GM19324 (cell line): Measurements from ENCODE around the gene CIRBP.
A peak's percentile ranks its signal among the peaks of the same experiment; 100 is the strongest.

Source experiments
- ATAC-seq: cut with Tn5 transposase; IDR thresholded peaks from one replicate; pipeline ENCODE4 v1.9.1; 2021; ENCODE audit warnings: mild to moderate bottlenecking, moderate library complexity; ENCODE audit not compliant: unreplicated experiment, low FRiP score

The CIRBP gene

DNA sequence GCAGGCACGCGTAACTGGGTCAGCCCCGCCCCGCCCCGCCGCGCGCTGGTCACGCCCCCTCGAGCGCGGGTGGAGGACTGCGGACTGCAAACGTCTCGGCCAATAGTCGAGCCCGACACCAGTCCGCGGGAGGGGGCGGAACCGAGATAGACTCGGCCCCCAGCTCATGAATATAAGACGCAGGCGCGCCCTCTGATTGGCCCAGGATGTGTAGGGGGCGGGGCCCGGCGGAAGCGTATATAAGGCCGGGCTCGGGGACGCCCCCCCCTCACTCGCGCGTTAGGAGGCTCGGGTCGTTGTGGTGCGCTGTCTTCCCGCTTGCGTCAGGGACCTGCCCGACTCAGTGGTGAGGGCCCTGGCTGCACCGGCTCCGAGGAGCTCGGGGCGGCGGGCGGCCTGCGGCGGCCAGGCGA is at the start of gene CIRBP:
CIRBP (plus strand) TSS at position 268 of the 413 bp plus-strand sequence. CDS start 1,602 bp downstream, outside the sequence.
- ATAC-seq = peak; percentile 57

- ATAC-seq = no peak
Observed at GRCh38 chr19:1219786-1220476, 49.2 kb upstream of the CIRBP start.

DNA sequence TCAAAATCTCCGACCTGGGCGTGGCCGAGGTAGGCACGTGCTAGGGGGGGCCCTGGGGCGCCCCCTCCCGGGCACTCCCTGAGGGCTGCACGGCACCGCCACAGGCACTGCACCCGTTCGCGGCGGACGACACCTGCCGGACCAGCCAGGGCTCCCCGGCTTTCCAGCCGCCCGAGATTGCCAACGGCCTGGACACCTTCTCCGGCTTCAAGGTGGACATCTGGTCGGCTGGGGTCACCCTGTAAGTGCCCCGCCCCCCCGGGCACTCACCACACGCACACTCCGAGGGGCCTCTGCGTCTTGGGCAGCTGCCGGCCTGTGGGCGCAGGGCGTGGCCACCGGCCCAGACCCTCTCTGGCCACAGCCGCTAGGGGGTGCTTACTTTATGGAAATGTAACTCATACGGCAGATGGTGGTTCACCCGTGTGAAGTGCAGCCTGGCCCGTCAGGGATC is 48.6 kb upstream of the CIRBP start:
- no peak for ATAC-seq

DNA sequence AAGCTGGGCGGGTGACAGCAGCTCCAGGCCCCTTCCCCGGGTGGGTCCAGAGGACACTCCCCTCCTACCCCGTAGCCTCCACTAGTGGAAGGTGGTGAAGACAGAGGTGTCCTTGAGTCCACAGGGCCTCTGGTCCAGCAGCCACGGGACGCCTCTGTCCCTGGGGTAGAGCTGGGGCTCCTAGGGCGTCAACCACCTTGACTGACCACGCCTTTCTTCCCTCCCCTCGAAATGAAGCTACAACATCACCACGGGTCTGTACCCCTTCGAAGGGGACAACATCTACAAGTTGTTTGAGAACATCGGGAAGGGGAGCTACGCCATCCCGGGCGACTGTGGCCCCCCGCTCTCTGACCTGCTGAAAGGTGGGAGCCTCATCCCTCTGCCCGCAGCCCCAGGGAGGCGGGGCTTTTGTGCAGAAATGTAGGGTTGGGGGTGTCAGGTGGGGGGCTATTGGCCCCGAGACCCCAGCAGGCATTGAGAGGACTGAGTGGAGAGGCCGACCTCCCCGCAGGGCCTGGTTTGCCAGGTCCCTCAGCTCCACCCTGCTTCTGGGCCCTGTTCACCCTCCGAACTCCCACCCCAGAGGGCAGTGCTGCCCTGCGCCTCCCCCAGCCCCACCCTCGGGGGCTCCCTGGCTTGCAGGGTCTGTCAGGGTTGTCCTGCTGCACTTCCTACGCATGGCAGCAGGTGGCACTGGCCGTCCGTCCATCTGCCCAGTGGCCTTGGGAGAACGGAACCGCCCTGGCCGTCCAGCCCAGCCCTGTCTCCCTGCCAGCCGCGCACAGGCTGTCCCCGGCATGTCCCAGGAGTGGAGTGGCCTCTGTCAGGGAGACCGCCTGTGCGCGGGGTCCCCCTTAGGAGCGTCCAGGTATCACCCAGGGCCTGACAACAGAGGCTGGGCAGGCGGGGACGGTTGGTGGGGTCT is 47.9 kb upstream of the CIRBP start:
- ATAC-seq = no peak

GRCh38 chr19:1221904-1222255 is 47.3 kb upstream of the CIRBP start:
- ATAC-seq = no peak

DNA sequence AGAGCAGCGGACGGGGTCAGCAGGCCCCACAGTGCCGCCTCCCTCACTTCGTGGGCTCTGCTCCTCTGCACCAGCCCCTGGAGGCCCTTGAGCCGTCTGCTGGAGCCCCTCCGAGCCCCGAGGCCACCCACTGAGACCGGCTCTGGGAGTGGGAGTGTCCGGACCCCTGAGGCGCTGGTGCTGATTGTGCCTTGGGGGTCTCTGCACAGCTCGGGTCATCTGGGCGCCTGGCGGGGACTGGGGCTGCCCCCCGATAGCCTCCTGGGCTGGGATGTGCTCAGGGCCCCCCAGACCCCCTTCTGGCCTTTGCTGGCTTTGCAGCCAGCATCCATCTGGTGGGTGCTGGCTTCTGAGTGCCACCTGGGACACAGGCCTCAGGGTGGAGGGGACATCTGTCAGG is 46.7 kb upstream of the CIRBP start:
- ATAC-seq = no peak

GRCh38 chr19:1223018-1223855 is 45.9 kb upstream of the CIRBP start:
- no peak for ATAC-seq

GRCh38 chr19:1224047-1224825 is 44.9 kb upstream of the CIRBP start:
- ATAC-seq = no peak

DNA sequence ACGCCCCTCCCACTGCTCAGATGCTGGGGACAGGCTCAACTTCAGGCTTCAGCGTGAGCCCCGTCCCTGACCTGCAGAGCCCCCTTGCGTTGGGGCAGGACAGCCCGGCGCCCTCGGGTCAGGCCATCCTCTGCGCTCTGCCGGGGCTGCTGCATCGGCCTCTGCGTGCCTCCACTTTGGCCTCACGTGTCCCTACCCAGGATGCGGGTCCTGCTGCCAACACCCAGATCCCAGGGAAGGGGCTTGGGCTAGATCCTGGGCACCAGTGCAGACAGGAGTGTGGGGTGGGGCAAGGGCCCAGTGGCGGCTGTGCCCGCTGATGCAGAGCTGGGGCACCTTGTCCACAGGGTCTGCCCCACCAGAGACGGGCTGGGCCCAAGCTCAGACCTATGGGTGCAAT is 44.3 kb upstream of the CIRBP start:
- ATAC-seq = no peak

GRCh38 chr19:1225440-1226226 is 43.5 kb upstream of the CIRBP start:
- ATAC-seq = no peak

DNA sequence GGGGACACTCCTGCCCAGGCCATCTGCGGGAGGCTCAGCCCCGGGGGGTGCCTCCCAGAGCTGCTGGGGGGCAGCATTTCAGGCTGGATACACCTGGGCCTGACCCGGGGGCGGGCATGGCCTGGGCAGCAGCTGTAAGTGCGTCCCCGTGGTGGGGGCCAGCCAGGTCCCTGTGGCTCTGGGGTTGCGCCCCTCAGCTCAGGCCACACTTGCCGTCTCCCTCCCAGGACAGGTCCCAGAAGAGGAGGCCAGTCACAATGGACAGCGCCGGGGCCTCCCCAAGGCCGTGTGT is 43.0 kb upstream of the CIRBP start:
- no peak for ATAC-seq

DNA sequence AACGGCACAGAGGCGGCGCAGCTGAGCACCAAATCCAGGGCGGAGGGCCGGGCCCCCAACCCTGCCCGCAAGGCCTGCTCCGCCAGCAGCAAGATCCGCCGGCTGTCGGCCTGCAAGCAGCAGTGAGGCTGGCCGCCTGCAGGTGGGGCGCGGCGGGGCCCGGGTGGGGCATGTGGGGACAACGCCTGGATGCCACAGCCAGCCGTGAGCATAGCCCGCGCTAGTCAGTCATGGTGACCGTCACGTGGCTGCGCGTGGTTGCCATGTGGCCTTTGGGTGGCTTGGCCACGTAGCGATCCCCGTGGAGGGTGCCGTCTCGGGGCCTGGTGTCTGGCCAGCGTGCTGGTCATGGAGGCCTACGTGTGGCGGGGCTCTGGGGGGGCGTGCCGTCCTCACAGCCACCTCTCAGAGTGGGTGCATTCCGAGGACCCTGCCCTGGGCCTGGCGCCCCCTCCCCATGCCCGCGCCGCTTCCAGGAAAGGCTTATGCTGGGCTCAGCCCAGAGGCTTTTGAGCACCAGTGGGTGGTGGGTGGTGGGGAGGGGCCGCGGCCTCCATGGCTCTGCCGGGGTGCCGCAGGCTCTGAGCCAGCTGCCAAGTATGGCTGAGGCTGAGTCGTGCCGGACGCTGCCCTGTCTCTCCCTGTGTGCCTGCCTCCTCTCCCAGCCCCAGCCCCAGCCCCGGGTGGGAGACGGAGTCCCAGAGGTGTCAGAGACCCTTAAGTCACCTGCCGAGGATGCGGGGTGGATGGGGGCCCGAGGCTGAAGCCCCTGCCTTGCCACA is 42.4 kb upstream of the CIRBP start:
- ATAC-seq = no peak

DNA sequence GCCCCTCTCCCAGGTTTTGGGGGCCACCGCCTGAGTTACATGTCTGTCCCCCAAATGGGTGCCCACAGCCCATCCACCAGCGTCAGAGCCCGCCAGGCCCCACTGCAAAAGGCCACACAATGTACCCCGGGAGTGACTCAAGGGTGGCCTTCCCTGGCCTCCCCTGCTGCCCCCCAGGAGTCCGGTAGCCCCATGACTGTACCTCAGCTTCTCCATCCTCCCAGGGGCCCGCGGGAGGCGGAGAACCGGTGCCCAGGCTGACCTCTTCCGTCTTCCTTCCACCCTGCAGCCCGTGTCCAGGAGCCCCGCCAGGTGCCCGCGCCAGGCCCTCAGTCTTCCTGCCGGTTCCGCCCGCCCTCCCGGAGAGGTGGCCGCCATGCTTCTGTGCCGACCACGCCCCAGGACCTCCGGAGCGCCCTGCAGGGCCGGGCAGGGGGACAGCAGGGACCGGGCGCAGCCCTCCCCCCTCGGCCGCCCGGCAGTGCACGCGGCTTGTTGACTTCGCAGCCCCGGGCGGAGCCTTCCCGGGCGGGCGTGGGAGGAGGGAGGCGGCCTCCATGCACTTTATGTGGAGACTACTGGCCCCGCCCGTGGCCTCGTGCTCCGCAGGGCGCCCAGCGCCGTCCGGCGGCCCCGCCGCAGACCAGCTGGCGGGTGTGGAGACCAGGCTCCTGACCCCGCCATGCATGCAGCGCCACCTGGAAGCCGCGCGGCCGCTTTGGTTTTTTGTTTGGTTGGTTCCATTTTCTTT is 41.7 kb upstream of the CIRBP start:
- ATAC-seq = no peak

DNA sequence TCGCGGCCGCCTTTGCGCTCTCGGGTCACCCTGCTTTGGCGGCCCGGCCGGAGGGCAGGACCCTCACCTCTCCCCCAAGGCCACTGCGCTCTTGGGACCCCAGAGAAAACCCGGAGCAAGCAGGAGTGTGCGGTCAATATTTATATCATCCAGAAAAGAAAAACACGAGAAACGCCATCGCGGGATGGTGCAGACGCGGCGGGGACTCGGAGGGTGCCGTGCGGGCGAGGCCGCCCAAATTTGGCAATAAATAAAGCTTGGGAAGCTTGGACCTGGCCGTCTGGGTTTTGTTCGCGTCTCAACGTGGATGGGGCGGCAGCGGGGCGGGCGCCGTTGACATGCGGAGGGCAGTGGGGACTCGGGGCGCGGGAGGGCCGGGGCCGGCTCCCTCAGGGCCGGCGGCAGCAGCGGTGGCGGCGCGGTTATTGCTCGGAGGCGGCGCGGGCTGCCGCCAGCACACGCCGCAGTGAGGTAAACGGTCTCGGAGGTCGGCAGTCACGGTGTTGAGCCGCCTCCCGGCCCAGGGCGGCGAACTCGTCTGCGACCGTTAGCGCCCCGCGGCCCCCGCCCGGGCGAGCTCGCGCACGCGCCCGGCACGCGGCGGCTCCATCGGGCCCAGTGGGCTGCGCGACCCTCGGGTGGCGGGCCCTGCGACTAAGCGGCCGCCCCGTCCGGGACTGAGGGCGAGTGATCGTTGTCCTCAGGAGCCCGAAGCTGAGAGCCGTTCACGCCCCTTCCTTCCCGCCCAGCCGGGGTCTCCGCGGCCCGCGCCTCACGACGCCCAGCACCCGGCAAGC is 40.8 kb upstream of the CIRBP start:
- ATAC-seq = no peak

- no peak for ATAC-seq
Observed at GRCh38 chr19:1229056-1229923, 39.8 kb upstream of the CIRBP start.
